ENCODE measurements around the gene MYOM1. TPM values are rescaled to one million over a fixed set of nuclear protein-coding genes. Genes with fewer than 3 reads are reported as not detected.

The MYOM1 gene
- total RNA-seq, 1 donor from 2014 or later = 0.57 TPM

DNA sequence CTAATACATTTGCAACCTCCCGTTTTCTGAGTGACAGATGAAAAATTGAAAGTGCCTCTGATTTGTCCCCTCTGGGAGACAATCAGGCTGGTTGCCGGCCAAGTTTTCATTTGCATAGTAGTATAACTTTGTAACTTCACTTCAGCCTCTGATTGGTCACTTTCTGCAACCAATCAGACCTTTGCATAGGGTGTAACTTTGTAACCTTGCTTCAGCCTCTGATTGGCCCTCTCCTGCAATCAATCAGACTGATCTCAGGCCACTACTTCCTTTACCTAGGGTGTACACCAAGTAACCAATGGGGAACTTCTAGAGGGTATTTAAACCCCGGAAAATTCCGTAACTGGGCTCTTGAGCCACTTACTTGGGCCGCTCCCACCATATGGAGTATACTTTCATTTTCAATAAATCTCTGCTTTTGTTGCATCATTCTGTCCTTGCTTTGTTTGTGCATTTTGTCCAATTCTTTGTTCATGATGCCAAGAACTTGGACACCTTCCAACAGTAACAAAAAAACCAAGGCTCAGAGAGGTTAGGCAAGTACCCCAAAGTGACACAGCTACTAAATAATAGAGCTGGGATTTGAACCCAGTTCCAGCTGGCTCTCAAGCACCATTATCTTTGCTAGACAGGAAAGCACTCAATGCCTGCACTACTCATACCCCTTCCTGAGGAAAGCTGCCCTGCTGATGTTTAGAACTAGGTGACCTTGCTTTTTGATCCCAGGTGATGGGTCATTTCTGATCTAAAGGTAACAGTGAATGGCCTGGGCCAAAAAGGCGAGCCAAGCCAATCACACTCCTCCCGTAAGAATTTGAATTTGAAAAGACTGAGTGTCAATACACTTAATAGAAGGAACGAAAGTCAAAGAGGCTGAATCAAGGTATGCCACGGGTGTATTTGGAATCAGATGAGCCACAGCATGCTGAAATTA is 10.9 kb upstream of the MYOM1 start:
- Histone ChIP-seq H3K4me1 (ENCODE audit: insufficient read depth, low read length) (no peaks in the 10 kb centered on the region), H3K27ac (ENCODE audit: low read depth, low read length) (no peak overlapping the region), H3K4me2 (ENCODE audit: low read length) (no peak overlapping the region), H3K36me3 (ENCODE audit: insufficient read depth, low read length) (no peaks in the 10 kb centered on the region), H3K79me2 (ENCODE audit: insufficient read depth, low read length) (no peaks in the 10 kb centered on the region), H3K9ac (ENCODE audit: low read length) (no peak overlapping the region), H4K20me1 (ENCODE audit: insufficient read depth, low read length) (no peaks in the 10 kb centered on the region), H2AFZ (ENCODE audit: low read depth, low read length) (no peak overlapping the region), H3K4me3 (ENCODE audit: insufficient read depth, low read depth, low read length) (no peak overlapping the region), H3K27me3 (ENCODE audit: insufficient read depth, low read length) (no peaks in the 10 kb centered on the region), H3K9me3 (ENCODE audit: insufficient read depth, low read depth, low read length) (no peaks in the 10 kb centered on the region)
- Mint-ChIP-seq H3K4me1 (ENCODE audit: low read depth, unreplicated experiment) (no peaks in the 10 kb centered on the region), H3K9me3 (ENCODE audit: unreplicated experiment) (no peaks in the 10 kb centered on the region), H3K27ac (ENCODE audit: unreplicated experiment) (no peak overlapping the region), H3K27me3 (ENCODE audit: low read depth, unreplicated experiment) (peaks cover 5% of the 10 kb centered on the region), H3K4me3 (ENCODE audit: unreplicated experiment) (no peak overlapping the region), H3K36me3 (ENCODE audit: low read depth, unreplicated experiment) (peaks cover 2% of the 10 kb centered on the region)
- TF ChIP-seq EZH2 (IDR thresholded peaks at IDR 0.05; ENCODE audit: insufficient read depth, low read length) = no peak
- TF ChIP-seq, protein P1, sequence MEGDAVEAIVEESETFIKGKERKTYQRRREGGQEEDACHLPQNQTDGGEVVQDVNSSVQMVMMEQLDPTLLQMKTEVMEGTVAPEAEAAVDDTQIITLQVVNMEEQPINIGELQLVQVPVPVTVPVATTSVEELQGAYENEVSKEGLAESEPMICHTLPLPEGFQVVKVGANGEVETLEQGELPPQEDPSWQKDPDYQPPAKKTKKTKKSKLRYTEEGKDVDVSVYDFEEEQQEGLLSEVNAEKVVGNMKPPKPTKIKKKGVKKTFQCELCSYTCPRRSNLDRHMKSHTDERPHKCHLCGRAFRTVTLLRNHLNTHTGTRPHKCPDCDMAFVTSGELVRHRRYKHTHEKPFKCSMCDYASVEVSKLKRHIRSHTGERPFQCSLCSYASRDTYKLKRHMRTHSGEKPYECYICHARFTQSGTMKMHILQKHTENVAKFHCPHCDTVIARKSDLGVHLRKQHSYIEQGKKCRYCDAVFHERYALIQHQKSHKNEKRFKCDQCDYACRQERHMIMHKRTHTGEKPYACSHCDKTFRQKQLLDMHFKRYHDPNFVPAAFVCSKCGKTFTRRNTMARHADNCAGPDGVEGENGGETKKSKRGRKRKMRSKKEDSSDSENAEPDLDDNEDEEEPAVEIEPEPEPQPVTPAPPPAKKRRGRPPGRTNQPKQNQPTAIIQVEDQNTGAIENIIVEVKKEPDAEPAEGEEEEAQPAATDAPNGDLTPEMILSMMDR (IDR thresholded peaks at IDR 0.05; ENCODE audit: insufficient read depth, low read depth, low read length) = no peak
- no peak for DNase-seq (ENCODE audit: low read depth)
- no peak for FAIRE-seq

DNA sequence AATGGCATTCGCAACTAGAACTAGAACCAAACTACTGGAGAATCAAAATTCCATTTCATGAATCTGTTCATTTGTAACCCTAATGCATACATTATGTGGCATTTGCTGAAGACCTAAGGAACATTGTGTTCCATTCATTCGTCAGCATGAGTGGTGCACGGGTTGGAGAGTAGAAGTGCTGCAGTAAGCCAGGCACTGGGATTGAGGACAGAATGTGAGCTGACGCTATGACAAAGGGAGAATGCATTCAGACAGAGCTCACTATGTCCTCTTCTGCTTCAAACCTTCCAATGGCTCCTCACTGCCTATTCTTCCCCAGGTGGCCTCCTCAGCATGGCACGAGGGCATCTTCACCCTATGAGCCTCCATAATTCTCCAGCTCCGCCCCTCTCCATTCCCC is 6.3 kb upstream of the MYOM1 start:
- no peak overlapping the region for H3K9ac ChIP-seq (ENCODE audit: low read length)
- H3K27me3 ChIP-seq (ENCODE audit: insufficient read depth, low read length) = no peaks in the 10 kb centered on the region
- Mint-ChIP-seq H3K27ac (ENCODE audit: unreplicated experiment) (no peak overlapping the region), H3K27me3 (ENCODE audit: low read depth, unreplicated experiment) (peaks cover 5% of the 10 kb centered on the region), H3K9me3 (ENCODE audit: unreplicated experiment) (no peaks in the 10 kb centered on the region), H3K4me1 (ENCODE audit: low read depth, unreplicated experiment) (no peaks in the 10 kb centered on the region), H3K4me3 (ENCODE audit: unreplicated experiment) (no peak overlapping the region), H3K36me3 (ENCODE audit: low read depth, unreplicated experiment) (peaks cover 2% of the 10 kb centered on the region)
- no peak overlapping the region for H2AFZ ChIP-seq (ENCODE audit: low read depth, low read length)
- H3K36me3 ChIP-seq (ENCODE audit: insufficient read depth, low read length) = no peaks in the 10 kb centered on the region
- no peak overlapping the region for H3K4me2 ChIP-seq (ENCODE audit: low read length)
- no peaks in the 10 kb centered on the region for H3K9me3 ChIP-seq (ENCODE audit: insufficient read depth, low read depth, low read length)
- H3K27ac ChIP-seq (ENCODE audit: low read depth, low read length) = no peak overlapping the region
- FAIRE-seq = no peak
- DNase-seq (ENCODE audit: low read depth) = no peak
- no peak overlapping the region for H3K4me3 ChIP-seq (ENCODE audit: insufficient read depth, low read depth, low read length)
- H3K79me2 ChIP-seq (ENCODE audit: insufficient read depth, low read length) = no peaks in the 10 kb centered on the region
- no peak for TF ChIP-seq EZH2 (IDR thresholded peaks at IDR 0.05; ENCODE audit: insufficient read depth, low read length)
- TF ChIP-seq, protein P1 (IDR thresholded peaks at IDR 0.05; ENCODE audit: insufficient read depth, low read depth, low read length) = no peak
- H4K20me1 ChIP-seq (ENCODE audit: insufficient read depth, low read length) = no peaks in the 10 kb centered on the region
- H3K4me1 ChIP-seq (ENCODE audit: insufficient read depth, low read length) = no peaks in the 10 kb centered on the region

DNA sequence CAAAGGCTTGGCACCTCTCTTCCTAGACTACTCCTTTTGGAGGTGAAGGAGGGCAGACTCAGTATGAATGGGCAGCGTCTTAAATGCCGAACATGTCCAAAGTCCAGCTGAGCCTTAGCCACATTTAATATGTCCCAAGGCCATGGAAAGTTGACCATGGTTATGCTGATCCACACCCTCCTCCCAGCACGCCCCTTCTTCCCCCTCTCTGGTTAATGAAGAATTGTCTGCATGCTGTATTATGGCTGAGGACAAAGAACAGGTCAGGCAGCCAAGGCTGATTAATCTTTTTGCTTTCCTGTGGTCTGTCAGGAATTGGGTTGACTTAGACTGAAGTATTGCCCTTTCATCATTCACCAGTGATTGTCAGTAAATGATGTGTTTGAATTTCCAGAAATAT is 5.8 kb upstream of the MYOM1 start:
- Mint-ChIP-seq H3K9me3 (ENCODE audit: unreplicated experiment) (no peaks in the 10 kb centered on the region), H3K36me3 (ENCODE audit: low read depth, unreplicated experiment) (peaks cover 2% of the 10 kb centered on the region), H3K4me1 (ENCODE audit: low read depth, unreplicated experiment) (no peaks in the 10 kb centered on the region), H3K4me3 (ENCODE audit: unreplicated experiment) (no peak overlapping the region), H3K27me3 (ENCODE audit: low read depth, unreplicated experiment) (peaks cover 5% of the 10 kb centered on the region), H3K27ac (ENCODE audit: unreplicated experiment) (no peak overlapping the region)
- TF ChIP-seq EZH2 (IDR thresholded peaks at IDR 0.05; ENCODE audit: insufficient read depth, low read length) = no peak
- TF ChIP-seq, protein P1 (IDR thresholded peaks at IDR 0.05; ENCODE audit: insufficient read depth, low read depth, low read length) = no peak
- no peaks in the 10 kb centered on the region for H3K9me3 ChIP-seq (ENCODE audit: insufficient read depth, low read depth, low read length)
- H3K4me1 ChIP-seq (ENCODE audit: insufficient read depth, low read length) = no peaks in the 10 kb centered on the region
- H3K27ac ChIP-seq (ENCODE audit: low read depth, low read length) = no peak overlapping the region
- no peak overlapping the region for H3K4me3 ChIP-seq (ENCODE audit: insufficient read depth, low read depth, low read length)
- H3K79me2 ChIP-seq (ENCODE audit: insufficient read depth, low read length) = no peaks in the 10 kb centered on the region
- no peaks in the 10 kb centered on the region for H3K27me3 ChIP-seq (ENCODE audit: insufficient read depth, low read length)
- H4K20me1 ChIP-seq (ENCODE audit: insufficient read depth, low read length) = no peaks in the 10 kb centered on the region
- H3K4me2 ChIP-seq (ENCODE audit: low read length) = no peak overlapping the region
- no peak overlapping the region for H2AFZ ChIP-seq (ENCODE audit: low read depth, low read length)
- no peak for FAIRE-seq
- H3K9ac ChIP-seq (ENCODE audit: low read length) = no peak overlapping the region
- DNase-seq (ENCODE audit: low read depth) = no peak
- H3K36me3 ChIP-seq (ENCODE audit: insufficient read depth, low read length) = no peaks in the 10 kb centered on the region

All from astrocyte (in vitro differentiated cells and primary cell).